Neural progenitor cell (in vitro differentiated cells): ENCODE results near the gene MLN.

Experiments
- EZH2phosphoT487 ChIP-seq: fragments of 200-600 bp; sonication (generic); IDR thresholded peaks from 2 replicates; pipeline ENCODE4 v1.6.1; 2017; ENCODE audit warnings: antibody characterized with exemption
- TF ChIP-seq, protein P1 (sequence below): fragments of 200-600 bp; sonication (generic); IDR thresholded peaks from 2 replicates; pipeline ENCODE4 v1.5.1; 2017; ENCODE audit warnings: antibody characterized with exemption, mild to moderate bottlenecking

DNA sequence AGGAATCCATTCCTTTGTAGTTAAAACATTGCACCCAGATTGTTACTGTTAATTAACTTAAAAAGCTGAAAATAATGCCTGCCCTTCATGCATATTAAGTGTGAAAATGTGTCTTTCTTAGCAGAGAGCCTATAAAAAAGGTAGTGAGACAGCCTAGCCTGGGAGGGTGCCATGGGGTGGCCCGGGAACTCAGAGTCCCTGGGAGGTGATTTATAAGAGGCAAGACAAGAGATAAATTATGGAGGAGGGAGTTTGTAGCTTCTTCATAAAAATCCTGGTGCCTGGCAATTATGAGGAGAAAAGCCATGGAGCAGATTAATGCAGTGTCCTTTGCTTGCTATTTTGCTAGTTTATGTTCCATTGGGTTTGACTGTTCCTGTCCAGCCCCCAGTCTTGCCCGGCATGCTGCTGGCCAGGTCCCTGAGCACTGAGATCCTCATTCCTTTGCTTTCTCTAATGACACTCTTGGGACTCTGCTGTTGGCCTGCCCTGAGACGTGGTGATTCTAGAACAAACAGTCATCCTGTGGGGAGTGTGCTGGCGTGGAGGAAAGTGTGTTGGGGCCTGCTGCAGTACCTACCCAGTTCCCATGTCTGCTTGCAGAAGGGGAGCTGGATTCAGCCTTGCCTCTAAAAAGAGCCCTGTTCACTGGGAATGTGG, 4.2 kb downstream of the MLN start:
- TF ChIP-seq, protein P1, sequence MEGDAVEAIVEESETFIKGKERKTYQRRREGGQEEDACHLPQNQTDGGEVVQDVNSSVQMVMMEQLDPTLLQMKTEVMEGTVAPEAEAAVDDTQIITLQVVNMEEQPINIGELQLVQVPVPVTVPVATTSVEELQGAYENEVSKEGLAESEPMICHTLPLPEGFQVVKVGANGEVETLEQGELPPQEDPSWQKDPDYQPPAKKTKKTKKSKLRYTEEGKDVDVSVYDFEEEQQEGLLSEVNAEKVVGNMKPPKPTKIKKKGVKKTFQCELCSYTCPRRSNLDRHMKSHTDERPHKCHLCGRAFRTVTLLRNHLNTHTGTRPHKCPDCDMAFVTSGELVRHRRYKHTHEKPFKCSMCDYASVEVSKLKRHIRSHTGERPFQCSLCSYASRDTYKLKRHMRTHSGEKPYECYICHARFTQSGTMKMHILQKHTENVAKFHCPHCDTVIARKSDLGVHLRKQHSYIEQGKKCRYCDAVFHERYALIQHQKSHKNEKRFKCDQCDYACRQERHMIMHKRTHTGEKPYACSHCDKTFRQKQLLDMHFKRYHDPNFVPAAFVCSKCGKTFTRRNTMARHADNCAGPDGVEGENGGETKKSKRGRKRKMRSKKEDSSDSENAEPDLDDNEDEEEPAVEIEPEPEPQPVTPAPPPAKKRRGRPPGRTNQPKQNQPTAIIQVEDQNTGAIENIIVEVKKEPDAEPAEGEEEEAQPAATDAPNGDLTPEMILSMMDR = no peak
- TF ChIP-seq EZH2phosphoT487 = no peak
